ENCODE measurements around the gene ASCC1. TPM values are rescaled to one million over a fixed set of nuclear protein-coding genes. Genes with fewer than 3 reads are reported as not detected.
"Not testable (repeated sequence)": the region's sequence is repeated elsewhere in the genome, so short reads cannot be mapped to it uniquely, and the experiment has no call there.

The ASCC1 gene
- total RNA-seq, 3 donors from 2014 or later: 33.8 to 37.0 (median 34.3) TPM

DNA sequence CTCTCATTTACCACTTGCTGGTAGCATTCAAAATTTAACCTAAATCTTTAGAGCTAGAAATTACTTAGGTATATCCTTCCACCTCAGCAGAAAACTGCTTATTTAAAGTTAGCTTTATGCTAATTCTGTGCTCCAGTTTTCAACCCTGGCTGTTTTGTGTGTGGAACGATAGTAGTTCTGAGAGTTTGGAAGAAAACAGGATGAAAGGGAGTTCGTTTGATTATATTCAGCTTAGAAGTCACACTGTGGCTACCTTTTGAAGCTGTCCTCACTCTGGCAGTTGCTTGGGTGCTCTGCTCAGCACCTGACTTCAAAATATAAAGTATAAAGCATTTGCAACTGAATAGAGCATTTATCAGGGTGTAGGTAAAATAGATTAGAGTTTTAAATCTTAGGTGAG, 2.6 kb upstream of the ASCC1 start:
- H3K9me3 Mint-ChIP-seq: no peaks in the 10 kb centered on the region
- H3K27me3 Mint-ChIP-seq (ENCODE audit: low read depth): no peaks in the 10 kb centered on the region
- H3K4me1 Mint-ChIP-seq (ENCODE audit: low read depth): peaks cover 55% of the 10 kb centered on the region
- ATAC-seq (no peak), DNase-seq (no peak)
- H3K4me3 Mint-ChIP-seq: peak overlapping the region; percentile 66
- H3K36me3 Mint-ChIP-seq (ENCODE audit: insufficient read depth): peaks cover 12% of the 10 kb centered on the region

GRCh38 chr10:72218325-72218724, 2.2 kb upstream of the ASCC1 start:
- Mint-ChIP-seq H3K36me3 (ENCODE audit: insufficient read depth) (peaks cover 9% of the 10 kb centered on the region), H3K4me1 (ENCODE audit: low read depth) (peaks cover 54% of the 10 kb centered on the region), H3K4me3 (peak overlapping the region; percentile 66), H3K27me3 (ENCODE audit: low read depth) (no peaks in the 10 kb centered on the region), H3K9me3 (no peaks in the 10 kb centered on the region)
- DNase-seq: no peak
- ATAC-seq: peak; percentile 27 to 32

GRCh38 chr10:72211832-72212231, 4.2 kb downstream of the ASCC1 start:
- H3K4me3 Mint-ChIP-seq; H3K27me3 Mint-ChIP-seq (ENCODE audit: low read depth); ATAC-seq; H3K9me3 Mint-ChIP-seq; DNase-seq: not testable (repeated sequence)
- Mint-ChIP-seq H3K36me3 (ENCODE audit: insufficient read depth) (peaks cover 20% of the 10 kb centered on the region), H3K4me1 (ENCODE audit: low read depth) (peaks cover 31% of the 10 kb centered on the region)

GRCh38 chr10:72211381-72211780, 4.7 kb downstream of the ASCC1 start:
- Mint-ChIP-seq H3K36me3 (ENCODE audit: insufficient read depth) (peaks cover 19% of the 10 kb centered on the region), H3K4me1 (ENCODE audit: low read depth) (peaks cover 29% of the 10 kb centered on the region)
- not testable (repeated sequence) for DNase-seq; H3K27me3 Mint-ChIP-seq (ENCODE audit: low read depth); H3K9me3 Mint-ChIP-seq; ATAC-seq; H3K4me3 Mint-ChIP-seq

GRCh38 chr10:72208526-72208925, 7.5 kb downstream of the ASCC1 start:
- ATAC-seq; DNase-seq; H3K4me3 Mint-ChIP-seq; H3K27me3 Mint-ChIP-seq (ENCODE audit: low read depth); H3K9me3 Mint-ChIP-seq: not testable (repeated sequence)
- H3K4me1 Mint-ChIP-seq (ENCODE audit: low read depth): peaks cover 17% of the 10 kb centered on the region
- peaks cover 23% of the 10 kb centered on the region for H3K36me3 Mint-ChIP-seq (ENCODE audit: insufficient read depth)

DNA sequence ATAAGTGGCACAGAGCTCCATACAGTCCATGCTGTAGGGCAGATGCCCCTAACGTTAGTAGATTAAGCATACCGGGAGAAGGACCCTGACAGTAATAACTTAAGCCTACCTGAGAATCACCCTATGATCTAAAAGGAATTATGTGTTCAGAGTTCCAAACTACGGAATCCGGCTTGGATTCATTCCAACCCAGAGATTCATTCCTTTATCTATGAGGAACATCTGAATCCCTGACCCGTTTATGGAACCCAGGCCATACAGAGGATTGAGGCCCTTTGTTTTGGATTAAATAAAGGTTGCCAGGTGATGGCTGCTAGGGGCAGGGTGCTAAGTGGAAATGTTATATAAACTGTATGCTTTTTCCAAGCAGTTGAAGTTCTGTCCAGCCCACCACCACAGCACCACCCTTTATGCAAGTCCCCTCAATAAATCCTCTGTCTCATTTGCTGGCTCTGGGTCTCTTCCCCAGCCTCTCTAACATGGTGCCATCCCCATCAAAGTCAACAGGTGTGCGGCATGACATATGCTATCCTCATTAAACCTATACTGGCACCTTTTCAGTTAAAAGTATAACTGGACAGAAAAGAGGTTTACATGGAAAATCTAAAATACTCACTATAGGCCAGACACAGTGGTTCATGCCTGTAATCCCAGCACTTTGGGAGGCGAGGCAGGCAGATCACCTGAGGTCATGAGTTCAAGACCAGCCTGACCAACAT, 9.4 kb downstream of the ASCC1 start:
- no peaks in the 10 kb centered on the region for H3K27me3 Mint-ChIP-seq (ENCODE audit: low read depth)
- ATAC-seq: no peak
- H3K4me1 Mint-ChIP-seq (ENCODE audit: low read depth): peaks cover 10% of the 10 kb centered on the region
- H3K36me3 Mint-ChIP-seq (ENCODE audit: insufficient read depth): peaks cover 21% of the 10 kb centered on the region
- H3K4me3 Mint-ChIP-seq: no peak overlapping the region
- DNase-seq: no peak
- H3K9me3 Mint-ChIP-seq: no peaks in the 10 kb centered on the region

DNA sequence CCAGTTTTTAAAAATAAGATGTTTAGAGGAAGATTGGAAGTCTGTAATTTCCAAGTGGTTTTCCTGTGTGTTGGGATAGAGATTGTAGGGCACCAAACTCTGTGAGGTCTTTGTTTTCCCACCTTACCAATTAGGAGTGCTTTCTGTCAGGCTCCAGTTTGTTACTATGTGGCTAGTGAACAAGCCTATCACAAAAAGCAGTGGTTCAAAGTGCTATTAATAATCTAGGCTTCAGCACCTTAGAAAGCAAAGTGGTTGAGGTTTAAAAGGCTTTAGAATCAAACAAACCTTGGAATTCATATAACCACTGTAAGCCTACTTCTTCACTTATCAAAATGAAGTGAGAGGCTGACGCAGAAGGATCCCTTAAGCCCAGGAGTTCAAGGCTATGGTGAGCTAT, 11.4 kb downstream of the ASCC1 start:
- no peaks in the 10 kb centered on the region for H3K9me3 Mint-ChIP-seq
- no peak overlapping the region for H3K4me3 Mint-ChIP-seq
- peaks cover 16% of the 10 kb centered on the region for H3K36me3 Mint-ChIP-seq (ENCODE audit: insufficient read depth)
- H3K4me1 Mint-ChIP-seq (ENCODE audit: low read depth): peaks cover 6% of the 10 kb centered on the region
- ATAC-seq (no peak), DNase-seq (no peak)
- H3K27me3 Mint-ChIP-seq (ENCODE audit: low read depth): no peaks in the 10 kb centered on the region

DNA sequence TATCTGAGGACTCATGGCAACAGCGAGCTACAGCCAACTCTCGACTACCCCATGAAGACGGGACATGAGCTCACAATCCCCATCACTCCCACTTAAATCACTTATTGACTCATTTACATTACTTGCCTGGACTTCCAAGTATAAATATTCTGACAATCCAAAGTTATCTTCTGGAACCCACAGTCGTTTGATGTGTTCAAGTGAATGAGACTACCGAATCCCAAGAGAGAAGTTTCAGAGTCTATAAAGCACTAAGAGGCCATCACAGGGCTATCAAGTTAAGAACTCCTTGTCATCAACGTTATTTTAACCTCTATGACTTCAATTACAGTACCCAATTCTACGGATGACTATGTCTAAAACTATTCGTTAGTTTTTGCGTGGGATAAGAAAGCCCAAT, 11.8 kb downstream of the ASCC1 start:
- H3K4me1 Mint-ChIP-seq (ENCODE audit: low read depth): peaks cover 6% of the 10 kb centered on the region
- H3K27me3 Mint-ChIP-seq (ENCODE audit: low read depth): no peaks in the 10 kb centered on the region
- no peaks in the 10 kb centered on the region for H3K9me3 Mint-ChIP-seq
- ATAC-seq (no peak), DNase-seq (no peak)
- H3K4me3 Mint-ChIP-seq: no peak overlapping the region
- peaks cover 16% of the 10 kb centered on the region for H3K36me3 Mint-ChIP-seq (ENCODE audit: insufficient read depth)

DNA sequence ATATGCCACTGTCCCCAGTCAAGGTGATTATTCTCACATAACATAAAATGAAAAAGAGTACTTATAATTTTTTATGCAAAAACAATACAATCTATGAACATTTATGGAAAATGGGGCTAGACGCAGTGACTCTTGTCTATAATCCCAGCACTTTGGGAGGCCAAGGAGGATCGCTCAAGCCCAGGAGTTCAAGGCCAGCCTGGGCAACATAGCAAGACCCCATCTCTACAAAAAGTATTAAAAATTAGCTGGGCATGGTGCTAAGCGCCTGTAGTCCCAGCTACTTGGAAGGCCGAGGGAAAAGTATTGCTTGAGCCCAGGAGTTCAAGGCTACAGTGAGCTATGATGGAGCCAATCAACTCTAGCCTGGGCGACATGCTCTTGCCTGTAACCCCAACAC, 14.8 kb downstream of the ASCC1 start:
- no peak overlapping the region for H3K4me3 Mint-ChIP-seq
- H3K4me1 Mint-ChIP-seq (ENCODE audit: low read depth): no peaks in the 10 kb centered on the region
- H3K36me3 Mint-ChIP-seq (ENCODE audit: insufficient read depth): peaks cover 13% of the 10 kb centered on the region

GRCh38 chr10:72200883-72201282, 15.2 kb downstream of the ASCC1 start:
- ATAC-seq (no peak), DNase-seq (no peak)
- H3K36me3 Mint-ChIP-seq (ENCODE audit: insufficient read depth): peaks cover 16% of the 10 kb centered on the region
- H3K9me3 Mint-ChIP-seq: no peaks in the 10 kb centered on the region
- no peaks in the 10 kb centered on the region for H3K27me3 Mint-ChIP-seq (ENCODE audit: low read depth)
- no peaks in the 10 kb centered on the region for H3K4me1 Mint-ChIP-seq (ENCODE audit: low read depth)
- no peak overlapping the region for H3K4me3 Mint-ChIP-seq

More for the DNA sequence above, 14.8 kb downstream of the ASCC1 start:
- ATAC-seq: no peak
- no peaks in the 10 kb centered on the region for H3K9me3 Mint-ChIP-seq
- no peaks in the 10 kb centered on the region for H3K27me3 Mint-ChIP-seq (ENCODE audit: low read depth)
- DNase-seq: no peak

- no peak overlapping the region for H3K4me3 Mint-ChIP-seq
- H3K27me3 Mint-ChIP-seq (ENCODE audit: low read depth): no peaks in the 10 kb centered on the region
- peaks cover 16% of the 10 kb centered on the region for H3K36me3 Mint-ChIP-seq (ENCODE audit: insufficient read depth)
- no peaks in the 10 kb centered on the region for H3K9me3 Mint-ChIP-seq
- DNase-seq (no peak), ATAC-seq (no peak)
- H3K4me1 Mint-ChIP-seq (ENCODE audit: low read depth): no peaks in the 10 kb centered on the region
These were observed 21.1 kb downstream of the ASCC1 start for GRCh38 chr10:72194949-72195348.

DNA sequence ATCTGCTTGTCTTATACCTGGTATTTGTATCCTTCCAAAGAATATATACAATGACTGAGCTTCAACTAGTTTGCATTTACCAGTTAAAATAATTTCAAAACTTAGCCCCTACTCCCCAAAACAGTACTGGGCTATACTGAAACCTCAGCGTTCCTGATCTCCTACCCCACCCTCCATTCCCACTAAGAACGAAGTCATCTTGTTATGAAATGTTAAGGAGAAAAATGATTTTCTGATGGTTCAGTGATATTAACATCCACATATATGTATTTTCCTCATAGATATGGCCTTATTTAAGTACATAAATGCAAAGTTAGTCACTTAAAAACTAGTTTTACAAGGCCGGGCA, 29.1 kb downstream of the ASCC1 start:
- Mint-ChIP-seq H3K27me3 (ENCODE audit: low read depth) (no peaks in the 10 kb centered on the region), H3K4me3 (no peak overlapping the region), H3K4me1 (ENCODE audit: low read depth) (no peaks in the 10 kb centered on the region), H3K36me3 (ENCODE audit: insufficient read depth) (peaks cover 20% of the 10 kb centered on the region), H3K9me3 (no peaks in the 10 kb centered on the region)
- DNase-seq (no peak), ATAC-seq (no peak)

GRCh38 chr10:72186258-72186981, 29.7 kb downstream of the ASCC1 start:
- DNase-seq (no peak), ATAC-seq (no peak)
- Mint-ChIP-seq H3K4me3 (no peak overlapping the region), H3K9me3 (no peaks in the 10 kb centered on the region), H3K36me3 (ENCODE audit: insufficient read depth) (peaks cover 18% of the 10 kb centered on the region), H3K27me3 (ENCODE audit: low read depth) (no peaks in the 10 kb centered on the region), H3K4me1 (ENCODE audit: low read depth) (no peaks in the 10 kb centered on the region)

DNA sequence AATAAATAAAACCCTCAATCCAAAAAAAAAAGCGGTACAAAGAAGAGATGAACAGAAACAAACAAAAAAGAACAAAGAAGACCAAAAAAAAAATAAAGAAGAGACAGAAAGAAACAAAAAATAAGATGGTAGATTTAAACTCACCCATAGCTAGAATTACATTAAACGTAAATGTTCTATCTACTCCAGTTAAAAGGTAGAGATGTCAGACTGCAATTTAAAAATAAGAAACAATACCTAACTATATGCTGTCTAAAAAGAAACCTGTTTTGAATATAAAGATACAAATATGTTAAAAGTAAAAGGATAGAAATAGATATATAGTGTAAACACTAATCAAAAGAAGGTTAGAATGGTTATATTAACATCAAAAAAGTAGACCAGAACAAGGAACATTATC, 31.9 kb downstream of the ASCC1 start:
- DNase-seq (no peak), ATAC-seq (no peak)
- Mint-ChIP-seq H3K9me3 (no peaks in the 10 kb centered on the region), H3K4me1 (ENCODE audit: low read depth) (no peaks in the 10 kb centered on the region), H3K27me3 (ENCODE audit: low read depth) (no peaks in the 10 kb centered on the region), H3K4me3 (no peak overlapping the region), H3K36me3 (ENCODE audit: insufficient read depth) (peaks cover 12% of the 10 kb centered on the region)

GRCh38 chr10:72177454-72177853, 38.6 kb downstream of the ASCC1 start:
- H3K27me3 Mint-ChIP-seq (ENCODE audit: low read depth): no peaks in the 10 kb centered on the region
- H3K36me3 Mint-ChIP-seq (ENCODE audit: insufficient read depth): peaks cover 8% of the 10 kb centered on the region
- DNase-seq: no peak
- no peaks in the 10 kb centered on the region for H3K9me3 Mint-ChIP-seq
- H3K4me1 Mint-ChIP-seq (ENCODE audit: low read depth): no peaks in the 10 kb centered on the region
- no peak overlapping the region for H3K4me3 Mint-ChIP-seq
- ATAC-seq: no peak
